HCT116 (cell line): ENCODE data around the gene AGBL1. TPM values are rescaled to one million over a fixed set of nuclear protein-coding genes. Genes with fewer than 3 reads are reported as not detected.

Experiments
- CBX3 ChIP-seq: IDR thresholded peaks from 2 replicates; pipeline ENCODE4 v1.6.1; 2012; ENCODE audit warnings: low read depth
- EZH2phosphoT487 ChIP-seq: fragments of 200-600 bp; IDR thresholded peaks from 2 replicates; pipeline ENCODE4 v1.6.1; 2018; ENCODE audit warnings: antibody characterized with exemption, borderline replicate concordance
- FOSL1 ChIP-seq: IDR thresholded peaks from 2 replicates; pipeline ENCODE4 v1.6.1; 2012; ENCODE audit warnings: low read depth
- JUND ChIP-seq: IDR thresholded peaks from 2 replicates; pipeline ENCODE4 v1.6.1; 2012
- RAD21 ChIP-seq: IDR thresholded peaks from 2 replicates; pipeline ENCODE4 v1.6.1; 2012; ENCODE audit warnings: low read depth, mild to moderate bottlenecking
- REST ChIP-seq: IDR thresholded peaks from 2 replicates; pipeline ENCODE4 v1.6.1; 2012; ENCODE audit warnings: low read depth
- SP1 ChIP-seq: IDR thresholded peaks from 2 replicates; pipeline ENCODE4 v1.6.1; 2012; ENCODE audit warnings: low read depth
- SRF ChIP-seq: IDR thresholded peaks from 2 replicates; pipeline ENCODE4 v1.6.1; 2012; ENCODE audit warnings: low read depth
- YY1 ChIP-seq: IDR thresholded peaks from 2 replicates; pipeline ENCODE4 v1.6.1; 2011; ENCODE audit warnings: low read length, low read depth, moderate library complexity, mild to moderate bottlenecking; ENCODE audit not compliant: insufficient replicate concordance; ENCODE audit errors: extremely low read depth
- ZFX ChIP-seq: fragments of 450-650 bp; IDR thresholded peaks from 2 replicates; pipeline ENCODE4 v1.6.1; 2017
- total RNA-seq: library from RNA; stranded (reverse); gene quantifications from one replicate; pipeline ENCODE4 v1.2.1, GENCODE V29; 2021; ENCODE audit not compliant: unreplicated experiment
- TF ChIP-seq, protein P1 (sequence below): IDR thresholded peaks from 2 replicates; pipeline ENCODE4 v1.6.1; 2011; ENCODE audit warnings: mild to moderate bottlenecking, low read length, moderate library complexity; ENCODE audit not compliant: insufficient replicate concordance; ENCODE audit errors: extremely low read depth

AGBL1 gene
- total RNA-seq, 1 experiment from 2014 or later = not detected

GRCh38 chr15:86394866-86395265 lies 315.2 kb downstream of the AGBL1 start (continued):
- no peak for TF ChIP-seq REST
- TF ChIP-seq, protein P1, sequence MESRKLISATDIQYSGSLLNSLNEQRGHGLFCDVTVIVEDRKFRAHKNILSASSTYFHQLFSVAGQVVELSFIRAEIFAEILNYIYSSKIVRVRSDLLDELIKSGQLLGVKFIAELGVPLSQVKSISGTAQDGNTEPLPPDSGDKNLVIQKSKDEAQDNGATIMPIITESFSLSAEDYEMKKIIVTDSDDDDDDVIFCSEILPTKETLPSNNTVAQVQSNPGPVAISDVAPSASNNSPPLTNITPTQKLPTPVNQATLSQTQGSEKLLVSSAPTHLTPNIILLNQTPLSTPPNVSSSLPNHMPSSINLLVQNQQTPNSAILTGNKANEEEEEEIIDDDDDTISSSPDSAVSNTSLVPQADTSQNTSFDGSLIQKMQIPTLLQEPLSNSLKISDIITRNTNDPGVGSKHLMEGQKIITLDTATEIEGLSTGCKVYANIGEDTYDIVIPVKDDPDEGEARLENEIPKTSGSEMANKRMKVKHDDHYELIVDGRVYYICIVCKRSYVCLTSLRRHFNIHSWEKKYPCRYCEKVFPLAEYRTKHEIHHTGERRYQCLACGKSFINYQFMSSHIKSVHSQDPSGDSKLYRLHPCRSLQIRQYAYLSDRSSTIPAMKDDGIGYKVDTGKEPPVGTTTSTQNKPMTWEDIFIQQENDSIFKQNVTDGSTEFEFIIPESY = no peak
- TF ChIP-seq FOSL1 = no peak
- no peak for TF ChIP-seq YY1
- TF ChIP-seq EZH2phosphoT487 = no peak
- TF ChIP-seq ZFX = no peak
- no peak for TF ChIP-seq JUND
- no peak for TF ChIP-seq RAD21
- TF ChIP-seq SRF = no peak
- no peak for TF ChIP-seq SP1
- no peak for TF ChIP-seq CBX3
